HepG2 (cell line): ENCODE data around the gene PPP4R3A. TPM values are rescaled to one million over a fixed set of nuclear protein-coding genes. Genes with fewer than 3 reads are reported as not detected.
A peak's percentile ranks its signal among the peaks of the same experiment; 100 is the strongest.

Experiments used
- CHD4 ChIP-seq: fragments of 200-600 bp; sonication (generic); IDR thresholded peaks from 2 replicates; pipeline ENCODE4 v1.7.0; 2017; ENCODE audit warnings: mild to moderate bottlenecking, low read length, borderline replicate concordance
- ISL2 ChIP-seq: sonication (generic); formaldehyde crosslinking; IDR thresholded peaks from 2 replicates; pipeline ENCODE4 v1.5.0; 2020; ENCODE audit warnings: missing genetic modification reagents
- KLF9 ChIP-seq: IDR thresholded peaks from 2 replicates; pipeline ENCODE4 v1.6.1; 2016; ENCODE audit warnings: low read depth
- MAF1 ChIP-seq: sonication (generic); formaldehyde crosslinking; IDR thresholded peaks from 2 replicates; pipeline ENCODE4 v1.5.0; 2020; ENCODE audit warnings: missing genetic modification reagents, borderline replicate concordance
- MEIS2 ChIP-seq: sonication (generic); formaldehyde crosslinking; IDR thresholded peaks from 2 replicates; pipeline ENCODE4 v1.9.0; 2021; ENCODE audit warnings: mild to moderate bottlenecking, missing genetic modification reagents
- NCOA5 ChIP-seq: sonication (generic); formaldehyde crosslinking; IDR thresholded peaks from 2 replicates; pipeline ENCODE4 v1.4.0; 2020; ENCODE audit warnings: missing genetic modification reagents
- NCOR1 ChIP-seq: fragments of 200-600 bp; sonication (generic); IDR thresholded peaks from 2 replicates; pipeline ENCODE4 v1.7.0; 2017; ENCODE audit warnings: antibody characterized with exemption, low read length, borderline replicate concordance
- NFKB2 ChIP-seq: sonication (generic); formaldehyde crosslinking; IDR thresholded peaks from 2 replicates; pipeline ENCODE4 v1.4.0; 2020; ENCODE audit warnings: missing genetic modification reagents, borderline replicate concordance
- NR2C2 ChIP-seq: sonication (generic); formaldehyde crosslinking; IDR thresholded peaks from 2 replicates; pipeline ENCODE4 v1.4.0; 2020; ENCODE audit warnings: missing genetic modification reagents, mild to moderate bottlenecking, moderate library complexity, borderline replicate concordance
- PCBP1 ChIP-seq: fragments of 200-400 bp; formaldehyde crosslinking; IDR thresholded peaks from 2 replicates; pipeline ENCODE4 v1.6.1; 2017; ENCODE audit warnings: mild to moderate bottlenecking, low read depth, low read length, borderline replicate concordance
- ZFP1 ChIP-seq: IDR thresholded peaks from 2 replicates; pipeline ENCODE4 v1.6.1; 2016
- ZNF24 ChIP-seq: fragments of 450-650 bp; IDR thresholded peaks from 2 replicates; pipeline ENCODE4 v1.6.1; 2017; ENCODE audit warnings: antibody characterized with exemption, mild to moderate bottlenecking
- ZNF256 ChIP-seq: sonication (generic); formaldehyde crosslinking; conservative IDR thresholded peaks from 2 replicates; pipeline ENCODE4 v1.4.0; 2020; ENCODE audit warnings: missing genetic modification reagents
- ZNF30 ChIP-seq: sonication (generic); formaldehyde crosslinking; IDR thresholded peaks from 2 replicates; pipeline ENCODE4 v1.5.0; 2020; ENCODE audit warnings: mild to moderate bottlenecking, missing genetic modification reagents
- ZNF44 ChIP-seq: sonication (generic); formaldehyde crosslinking; IDR thresholded peaks from 2 replicates; pipeline ENCODE4 v1.5.1; 2020; ENCODE audit warnings: mild to moderate bottlenecking, missing genetic modification reagents
- ZNF562 ChIP-seq: sonication (generic); formaldehyde crosslinking; IDR thresholded peaks from 2 replicates; pipeline ENCODE4 v1.8.0; 2022; ENCODE audit warnings: missing genetic modification reagents, borderline replicate concordance
- ZNF709 ChIP-seq: sonication (generic); formaldehyde crosslinking; IDR thresholded peaks from 2 replicates; pipeline ENCODE4 v1.5.0; 2020; ENCODE audit warnings: mild to moderate bottlenecking, missing genetic modification reagents
- ZNF766 ChIP-seq: sonication (generic); formaldehyde crosslinking; IDR thresholded peaks from 2 replicates; pipeline ENCODE4 v1.5.0; 2020; ENCODE audit warnings: missing genetic modification reagents, borderline replicate concordance
- ZNF891 ChIP-seq: sonication (generic); formaldehyde crosslinking; IDR thresholded peaks from 2 replicates; pipeline ENCODE4 v1.5.0; 2020; ENCODE audit warnings: mild to moderate bottlenecking, missing genetic modification reagents
- polyA plus RNA-seq, 8 experiments: library from polyadenylated mRNA; depleted of rRNA in 3 of 8; stranded (reverse) in 7 of 8; unstranded in 1 of 8; fragments of >200 nt; fragmentation: Illumina TruSeq in 4 of 8; extraction: Trizol in 4 of 8; gene quantifications; 2 replicates each; pipeline versions ENCODE4 v1.2.1 to v1.2.3, GENCODE V29; 2011 to 2016; ENCODE audit warnings: low read depth in 4 of 8, missing spikeins in 1 of 8, mixed read lengths in 1 of 8; ENCODE audit not compliant: insufficient read depth in 1 of 8
- total RNA-seq, 5 experiments: library from RNA; depleted of rRNA; stranded (reverse); fragments of >200 nt; fragmentation: Illumina TruSeq; extraction: Trizol; gene quantifications; 2 replicates each; pipeline ENCODE4 v1.2.3, GENCODE V29; 2016; ENCODE audit warnings: low read depth in 1 of 5
- TF ChIP-seq, protein P1 (sequence below): sonication (generic); formaldehyde crosslinking; IDR thresholded peaks from 2 replicates; pipeline ENCODE4 v1.5.1; 2020; ENCODE audit warnings: mild to moderate bottlenecking, missing genetic modification reagents
- TF ChIP-seq, protein P2 (sequence below): sonication (generic); formaldehyde crosslinking; IDR thresholded peaks from 2 replicates; pipeline ENCODE4 v1.9.0; 2022; ENCODE audit warnings: low read depth, missing genetic modification reagents
- TF ChIP-seq, protein P3 (sequence below): sonication (generic); formaldehyde crosslinking; IDR thresholded peaks from 2 replicates; pipeline ENCODE4 v1.5.0; 2020; ENCODE audit warnings: mild to moderate bottlenecking, missing genetic modification reagents
- TF ChIP-seq, protein P4 (sequence below): IDR thresholded peaks from 2 replicates; pipeline ENCODE4 v1.6.1; 2012; ENCODE audit warnings: inconsistent platforms

Gene PPP4R3A
- total and polyA plus RNA-seq, 2 of the 13 experiments (the other 11 are each of a cell fraction or from before 2014, with no cell fraction given), result 22.5 to 57.4 TPM

DNA sequence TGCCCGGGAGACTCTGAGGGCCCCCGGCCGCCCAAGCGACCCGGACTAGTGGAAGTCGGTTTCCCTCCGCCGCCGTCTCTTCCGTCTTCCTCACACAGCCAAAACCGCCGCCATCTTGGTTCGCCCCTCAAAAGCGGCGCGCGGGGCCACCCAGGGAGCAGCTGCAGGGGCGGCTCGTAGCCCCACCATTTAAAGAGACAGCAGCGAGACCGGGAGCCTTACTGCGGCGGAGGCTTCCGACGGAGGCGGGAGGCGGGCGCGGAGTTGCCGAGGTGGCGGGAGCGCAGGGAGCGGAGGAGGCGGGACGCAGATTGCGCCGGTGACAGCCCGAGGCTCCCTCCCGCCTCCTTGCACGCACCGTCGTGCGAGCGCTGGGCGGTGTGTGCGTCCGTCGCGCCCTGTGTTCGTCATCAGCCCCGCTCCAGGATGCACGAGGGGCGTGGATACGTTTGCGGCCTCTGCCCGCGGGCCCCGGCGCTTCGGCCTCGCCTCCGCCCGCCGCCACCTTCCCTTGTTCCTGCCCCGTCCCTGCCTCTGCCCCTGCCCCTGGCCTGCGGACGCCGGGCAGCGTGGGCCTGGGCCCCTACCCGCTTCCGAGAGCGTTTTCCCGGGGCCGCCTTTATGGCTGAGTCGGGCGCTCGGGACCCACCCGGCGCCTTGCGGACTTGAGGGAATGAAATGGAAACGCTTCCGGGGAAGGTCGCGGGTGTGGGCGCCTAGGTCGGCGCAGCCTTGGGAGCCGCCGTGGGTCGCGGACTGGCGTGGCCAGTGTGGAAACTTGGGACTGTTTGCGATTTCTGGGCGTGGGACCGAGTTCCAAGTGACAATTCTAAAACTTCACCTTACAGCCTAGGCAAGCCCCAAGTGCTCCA is at the start of gene PPP4R3A (continued):
- TF ChIP-seq, protein P1, sequence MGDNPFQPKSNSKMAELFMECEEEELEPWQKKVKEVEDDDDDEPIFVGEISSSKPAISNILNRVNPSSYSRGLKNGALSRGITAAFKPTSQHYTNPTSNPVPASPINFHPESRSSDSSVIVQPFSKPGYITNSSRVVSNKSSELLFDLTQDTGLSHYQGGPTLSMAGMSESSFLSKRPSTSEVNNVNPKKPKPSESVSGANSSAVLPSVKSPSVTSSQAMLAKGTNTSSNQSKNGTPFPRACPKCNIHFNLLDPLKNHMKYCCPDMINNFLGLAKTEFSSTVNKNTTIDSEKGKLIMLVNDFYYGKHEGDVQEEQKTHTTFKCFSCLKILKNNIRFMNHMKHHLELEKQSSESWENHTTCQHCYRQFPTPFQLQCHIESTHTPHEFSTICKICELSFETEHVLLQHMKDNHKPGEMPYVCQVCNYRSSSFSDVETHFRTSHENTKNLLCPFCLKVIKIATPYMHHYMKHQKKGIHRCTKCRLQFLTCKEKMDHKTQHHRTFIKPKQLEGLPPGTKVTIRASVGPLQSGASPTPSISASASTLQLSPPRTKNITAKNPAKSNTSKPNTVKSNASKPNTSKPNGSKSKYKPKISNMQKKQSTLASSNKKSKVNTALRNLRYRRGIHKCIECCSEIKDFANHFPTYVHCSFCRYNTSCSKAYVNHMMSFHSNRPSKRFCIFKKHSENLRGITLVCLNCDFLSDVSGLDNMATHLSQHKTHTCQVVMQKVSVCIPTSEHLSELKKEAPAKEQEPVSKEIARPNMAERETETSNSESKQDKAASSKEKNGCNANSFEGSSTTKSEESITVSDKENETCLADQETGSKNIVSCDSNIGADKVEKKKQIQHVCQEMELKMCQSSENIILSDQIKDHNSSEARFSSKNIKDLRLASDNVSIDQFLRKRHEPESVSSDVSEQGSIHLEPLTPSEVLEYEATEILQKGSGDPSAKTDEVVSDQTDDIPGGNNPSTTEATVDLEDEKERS (CRISPR knock-in tag), result peak; percentile 84; the same call in 1 of the 2 replicates
- 0 out of 2 replicates have a peak, but pooled peaks have one; percentile 60 for TF ChIP-seq ZNF766
- TF ChIP-seq, protein P2, sequence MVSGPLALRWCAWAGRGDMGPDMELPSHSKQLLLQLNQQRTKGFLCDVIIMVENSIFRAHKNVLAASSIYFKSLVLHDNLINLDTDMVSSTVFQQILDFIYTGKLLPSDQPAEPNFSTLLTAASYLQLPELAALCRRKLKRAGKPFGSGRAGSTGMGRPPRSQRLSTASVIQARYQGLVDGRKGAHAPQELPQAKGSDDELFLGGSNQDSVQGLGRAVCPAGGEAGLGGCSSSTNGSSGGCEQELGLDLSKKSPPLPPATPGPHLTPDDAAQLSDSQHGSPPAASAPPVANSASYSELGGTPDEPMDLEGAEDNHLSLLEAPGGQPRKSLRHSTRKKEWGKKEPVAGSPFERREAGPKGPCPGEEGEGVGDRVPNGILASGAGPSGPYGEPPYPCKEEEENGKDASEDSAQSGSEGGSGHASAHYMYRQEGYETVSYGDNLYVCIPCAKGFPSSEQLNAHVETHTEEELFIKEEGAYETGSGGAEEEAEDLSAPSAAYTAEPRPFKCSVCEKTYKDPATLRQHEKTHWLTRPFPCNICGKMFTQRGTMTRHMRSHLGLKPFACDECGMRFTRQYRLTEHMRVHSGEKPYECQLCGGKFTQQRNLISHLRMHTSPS (CRISPR knock-in tag), result no peak; the same call in none of the 2 replicates
- TF ChIP-seq, protein P3, sequence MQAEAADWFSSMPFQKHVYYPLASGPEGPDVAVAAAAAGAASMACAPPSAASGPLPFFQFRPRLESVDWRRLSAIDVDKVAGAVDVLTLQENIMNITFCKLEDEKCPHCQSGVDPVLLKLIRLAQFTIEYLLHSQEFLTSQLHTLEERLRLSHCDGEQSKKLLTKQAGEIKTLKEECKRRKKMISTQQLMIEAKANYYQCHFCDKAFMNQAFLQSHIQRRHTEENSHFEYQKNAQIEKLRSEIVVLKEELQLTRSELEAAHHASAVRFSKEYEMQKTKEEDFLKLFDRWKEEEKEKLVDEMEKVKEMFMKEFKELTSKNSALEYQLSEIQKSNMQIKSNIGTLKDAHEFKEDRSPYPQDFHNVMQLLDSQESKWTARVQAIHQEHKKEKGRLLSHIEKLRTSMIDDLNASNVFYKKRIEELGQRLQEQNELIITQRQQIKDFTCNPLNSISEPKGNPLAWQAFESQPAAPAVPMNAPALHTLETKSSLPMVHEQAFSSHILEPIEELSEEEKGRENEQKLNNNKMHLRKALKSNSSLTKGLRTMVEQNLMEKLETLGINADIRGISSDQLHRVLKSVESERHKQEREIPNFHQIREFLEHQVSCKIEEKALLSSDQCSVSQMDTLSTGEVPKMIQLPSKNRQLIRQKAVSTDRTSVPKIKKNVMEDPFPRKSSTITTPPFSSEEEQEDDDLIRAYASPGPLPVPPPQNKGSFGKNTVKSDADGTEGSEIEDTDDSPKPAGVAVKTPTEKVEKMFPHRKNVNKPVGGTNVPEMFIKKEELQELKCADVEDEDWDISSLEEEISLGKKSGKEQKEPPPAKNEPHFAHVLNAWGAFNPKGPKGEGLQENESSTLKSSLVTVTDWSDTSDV, result peak; percentile 95
- TF ChIP-seq, protein P4, sequence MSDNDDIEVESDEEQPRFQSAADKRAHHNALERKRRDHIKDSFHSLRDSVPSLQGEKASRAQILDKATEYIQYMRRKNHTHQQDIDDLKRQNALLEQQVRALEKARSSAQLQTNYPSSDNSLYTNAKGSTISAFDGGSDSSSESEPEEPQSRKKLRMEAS, result peak; percentile 96
- TF ChIP-seq MAF1 (CRISPR knock-in tag), result no peak
- TF ChIP-seq PCBP1, result no peak; the same call in 1 of the 2 replicates
- no peak; the same call in 1 of the 2 replicates for TF ChIP-seq NCOR1
- TF ChIP-seq ZNF891 (CRISPR knock-in tag), result no peak
- TF ChIP-seq NCOA5 (CRISPR knock-in tag), result no peak
- TF ChIP-seq CHD4, result no peak
- no peak for TF ChIP-seq ZNF24
- no peak; the same call in 1 of the 2 replicates for TF ChIP-seq NFKB2 (CRISPR knock-in tag)
- no peak for TF ChIP-seq ZFP1 (CRISPR knock-in tag)
- peak; percentile 96 for TF ChIP-seq NR2C2 (CRISPR knock-in tag)
- TF ChIP-seq ZNF709 (CRISPR knock-in tag), result peak; percentile 94; the same call in 1 of the 2 replicates
- TF ChIP-seq ZNF44 (CRISPR knock-in tag), result no peak; the same call in 1 of the 2 replicates
- no peak for TF ChIP-seq ZNF30 (CRISPR knock-in tag)
- no peak; the same call in 1 of the 2 replicates for TF ChIP-seq ZNF256 (CRISPR knock-in tag)
- TF ChIP-seq ISL2, result peak; percentile 61
- TF ChIP-seq KLF9 (CRISPR knock-in tag), result no peak
- no peak for TF ChIP-seq MEIS2
- TF ChIP-seq ZNF562, result no peak
